Endothelial cell of umbilical vein (primary cell): ENCODE data around the gene CACNA1C. TPM values are rescaled to one million over a fixed set of nuclear protein-coding genes. Genes with fewer than 3 reads are reported as not detected.

Experiments used
- BruUV-seq: library from RNA; stranded (reverse); fragments of 400-500 nt; replicated peaks from 2 replicates; lab custom pipeline; 2021; lab: Mats Ljungman, UMichigan
- CTCF ChIA-PET: fragments of 300-600, 350-600 bp; sonication (Branson Sonifier 250); formaldehyde crosslinking; loops from one replicate; lab custom pipeline; 2021; ENCODE audit warnings: antibody characterized with exemption, inconsistent platforms; lab: Charles Lee
- POLR2A ChIA-PET: fragments of 300-600, 350-600 bp; sonication (Branson Sonifier 250); formaldehyde crosslinking; loops from one replicate; lab custom pipeline; 2021; ENCODE audit warnings: antibody characterized with exemption, inconsistent platforms; lab: Charles Lee
- DNase-seq: peaks from one replicate; pipeline ENCODE4 v3.0.0-alpha.2; 2011; ENCODE audit warnings: low read depth, low spot score
- FAIRE-seq: peaks from 2 replicates; lab custom pipeline; 2011; peaks lifted over from hg19 to GRCh38; lab: Jason Lieb, UNC
- H2AFZ ChIP-seq: 2 replicates; pipeline ENCODE4 v1.6.0; 2012; ENCODE audit warnings: low read depth, low read length, control low read depth, inconsistent platforms
- H3K27ac ChIP-seq: 2 replicates; pipeline ENCODE4 v1.5.1; 2011; ENCODE audit warnings: low read depth, mild to moderate bottlenecking, control low read depth, low read length, moderate library complexity; ENCODE audit not compliant: insufficient read depth
- H3K27me3 ChIP-seq, 2 experiments: 2 replicates each; pipeline versions ENCODE4 v1.6.0 to v1.6.1; 2011; ENCODE audit warnings: low read length in 2 of 2, mixed read lengths in 1 of 2; ENCODE audit not compliant: control insufficient read depth in 2 of 2, insufficient read depth in 2 of 2
- H3K36me3 ChIP-seq, 2 experiments: 2 replicates in 1 of 2; 3 replicates in 1 of 2; pipeline ENCODE4 v1.5.1; 2011; ENCODE audit warnings: low read length in 2 of 2, mild to moderate bottlenecking in 1 of 2, moderate library complexity in 1 of 2; ENCODE audit not compliant: control insufficient read depth in 2 of 2, insufficient read depth in 2 of 2; ENCODE audit errors: extremely low read depth in 1 of 2
- H3K4me1 ChIP-seq: 3 replicates; pipeline ENCODE4 v1.5.1; 2011; ENCODE audit warnings: mild to moderate bottlenecking, low read length; ENCODE audit not compliant: control insufficient read depth, insufficient read depth; ENCODE audit errors: extremely low read depth
- H3K4me2 ChIP-seq: 2 replicates; pipeline ENCODE4 v1.6.1; 2011; ENCODE audit warnings: low read length, control low read depth, mixed read lengths; ENCODE audit not compliant: insufficient read depth
- H3K4me3 ChIP-seq, 3 experiments: fragments of 200-600 bp in 1 of 3; sonication (generic), shearing (Covaris generic) in 1 of 3; replicated peaks in 1 of 3; 2 replicates each; pipeline ENCODE4 v1.5.1; 2011 to 2016; ENCODE audit warnings: control low read depth in 3 of 3, low read length in 3 of 3, mild to moderate bottlenecking in 2 of 3, inconsistent platforms in 1 of 3, low read depth in 1 of 3, moderate library complexity in 1 of 3; ENCODE audit not compliant: insufficient read depth in 1 of 3
- H3K79me2 ChIP-seq: 2 replicates; pipeline ENCODE4 v1.6.0; 2012; ENCODE audit warnings: low read length, inconsistent platforms; ENCODE audit not compliant: control insufficient read depth, insufficient read depth
- H3K9ac ChIP-seq: replicated peaks from 2 replicates; pipeline ENCODE3; 2011; ENCODE audit warnings: low read length, control low read depth; ENCODE audit not compliant: insufficient read depth; ENCODE audit errors: extremely low read depth
- H3K9me1 ChIP-seq: replicated peaks from 3 replicates; pipeline ENCODE4 v1.6.0; 2011; ENCODE audit warnings: mild to moderate bottlenecking, low read length; ENCODE audit not compliant: control insufficient read depth, insufficient read depth; ENCODE audit errors: extremely low read depth
- H3K9me3 ChIP-seq: replicated peaks from 2 replicates; pipeline ENCODE4 v1.5.1; 2012; ENCODE audit warnings: low read length, inconsistent platforms; ENCODE audit not compliant: control insufficient read depth, insufficient read depth
- H4K20me1 ChIP-seq: replicated peaks from 2 replicates; pipeline ENCODE3; 2011; ENCODE audit warnings: mild to moderate bottlenecking, low read length; ENCODE audit not compliant: control insufficient read depth, insufficient read depth; ENCODE audit errors: extremely low read depth
- EZH2 ChIP-seq: IDR thresholded peaks from 2 replicates; pipeline ENCODE4 v1.6.1; 2012; ENCODE audit warnings: borderline replicate concordance, low read depth, mild to moderate bottlenecking, moderate library complexity, low read length, inconsistent platforms; ENCODE audit not compliant: severe bottlenecking
- FOS ChIP-seq: IDR thresholded peaks from 2 replicates; pipeline ENCODE4 v1.6.1; 2011; ENCODE audit warnings: mild to moderate bottlenecking, low read length, moderate library complexity, borderline replicate concordance; ENCODE audit not compliant: insufficient read depth
- GATA2 ChIP-seq: IDR thresholded peaks from 2 replicates; pipeline ENCODE4 v1.7.0; 2011; ENCODE audit warnings: low read depth, mild to moderate bottlenecking, moderate library complexity, mixed read lengths, low read length; ENCODE audit not compliant: insufficient read length, insufficient read depth
- JUN ChIP-seq: IDR thresholded peaks from 2 replicates; pipeline ENCODE4 v1.6.1; 2011; ENCODE audit warnings: borderline replicate concordance, low read depth; ENCODE audit not compliant: insufficient read length, insufficient read depth
- MAX ChIP-seq: IDR thresholded peaks from 2 replicates; pipeline ENCODE4 v1.6.1; 2011; ENCODE audit not compliant: insufficient read depth, insufficient read length
- MYC ChIP-seq: IDR thresholded peaks from one replicate; pipeline ENCODE4 v1.6.1; 2011; ENCODE audit warnings: mild to moderate bottlenecking, low read depth, low read length
- POLR2A ChIP-seq: IDR thresholded peaks from 2 replicates; pipeline ENCODE4 v1.6.1; 2012; ENCODE audit warnings: low read depth, mild to moderate bottlenecking, control low read depth, low read length
- POLR2AphosphoS5 ChIP-seq: IDR thresholded peaks from 2 replicates; pipeline ENCODE4 v1.6.1; 2012; ENCODE audit warnings: low read depth, mild to moderate bottlenecking, control low read depth, low read length, moderate library complexity; ENCODE audit not compliant: insufficient read depth
- dilution Hi-C: fragments of 300-500 bp; cut with MboI; formaldehyde crosslinking; loops from one replicate; pipeline ENCODE4 v1.15.0; 2019; ENCODE audit warnings: low sequenced_read_pairs; ENCODE audit not compliant: extremely low pct_ligation_motif_present
- intact Hi-C: fragments of 100-400 bp; cut with micrococcal nuclease; formaldehyde crosslinking; loops from one replicate; pipeline ENCODE4 v1.10.0; 2022
- polyA plus RNA-seq, 4 experiments: library from polyadenylated mRNA; depleted of rRNA in 3 of 4; stranded (reverse) in 3 of 4; unstranded in 1 of 4; fragments of >200 nt; gene quantifications; 2 replicates each; pipeline versions ENCODE4 v1.2.1 to v1.2.3, GENCODE V29; 2011 to 2012; ENCODE audit warnings: missing spikeins in 1 of 4
- total RNA-seq: library from RNA; stranded (reverse); gene quantifications from 2 replicates; pipeline ENCODE4 v1.2.3, GENCODE V29; 2021
- TF ChIP-seq, protein P1 (sequence below), 2 donors: IDR thresholded peaks; 1 replicate in 1 of 2; 2 replicates in 1 of 2; pipeline ENCODE4 v1.5.1; 2011; ENCODE audit warnings: low read length in 2 of 2, mild to moderate bottlenecking in 2 of 2, moderate library complexity in 2 of 2, control low read depth in 1 of 2, inconsistent platforms in 1 of 2, low read depth in 1 of 2; ENCODE audit not compliant: insufficient read depth in 1 of 2; ENCODE audit errors: extremely low read depth in 1 of 2

Gene CACNA1C
- total and polyA plus RNA-seq, 2 donors (not counting 3 experiments of a cell fraction or from before 2014, with no cell fraction given), result not detected

DNA sequence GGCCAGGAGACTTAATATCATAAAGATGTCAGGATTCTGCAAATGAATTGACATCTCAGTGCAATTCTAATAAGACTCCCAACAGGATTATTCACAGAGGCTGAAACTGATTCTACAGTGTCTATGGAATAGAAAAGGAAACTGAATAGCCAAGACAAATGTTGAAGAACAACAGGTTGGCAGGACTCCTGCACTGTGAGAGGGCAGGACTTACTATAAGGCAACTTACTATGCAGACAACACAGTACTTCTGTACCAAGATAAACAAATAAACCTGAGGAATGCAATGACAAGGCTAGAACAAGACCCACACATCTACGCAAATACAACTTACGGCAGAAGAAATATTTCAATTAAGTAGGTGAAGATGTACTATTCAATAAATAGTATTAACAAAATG, 609.7 kb downstream of the CACNA1C start:
- POLR2A ChIA-PET, result no interaction called here

More for the DNA sequence above, 609.7 kb downstream of the CACNA1C start:
- H3K9ac ChIP-seq, result no peak overlapping the region
- intact Hi-C loops, result no loop called here
- FAIRE-seq (no peak), DNase-seq (no peak)
- no peak overlapping the region for H3K4me3 ChIP-seq
- CTCF ChIA-PET, result no interaction called here
- dilution Hi-C loops, result no loop called here
- no peak overlapping the region for H3K27ac ChIP-seq
- H3K79me2 ChIP-seq, result no peaks in the 10 kb centered on the region
- no peaks in the 10 kb centered on the region for H3K36me3 ChIP-seq
- H3K9me1 ChIP-seq, result no peaks in the 10 kb centered on the region
- H4K20me1 ChIP-seq, result no peaks in the 10 kb centered on the region
- H3K27me3 ChIP-seq, result peaks cover 0 to 2% of the 10 kb centered on the region in 2 experiments
- no peaks in the 10 kb centered on the region for H3K4me1 ChIP-seq
- no peak overlapping the region for H2AFZ ChIP-seq
- BruUV-seq, result no TSS peak
- H3K9me3 ChIP-seq, result no peaks in the 10 kb centered on the region
- H3K4me2 ChIP-seq, result no peak overlapping the region
- no peak for TF ChIP-seq JUN
- no peak for TF ChIP-seq MAX
- TF ChIP-seq, protein P1, sequence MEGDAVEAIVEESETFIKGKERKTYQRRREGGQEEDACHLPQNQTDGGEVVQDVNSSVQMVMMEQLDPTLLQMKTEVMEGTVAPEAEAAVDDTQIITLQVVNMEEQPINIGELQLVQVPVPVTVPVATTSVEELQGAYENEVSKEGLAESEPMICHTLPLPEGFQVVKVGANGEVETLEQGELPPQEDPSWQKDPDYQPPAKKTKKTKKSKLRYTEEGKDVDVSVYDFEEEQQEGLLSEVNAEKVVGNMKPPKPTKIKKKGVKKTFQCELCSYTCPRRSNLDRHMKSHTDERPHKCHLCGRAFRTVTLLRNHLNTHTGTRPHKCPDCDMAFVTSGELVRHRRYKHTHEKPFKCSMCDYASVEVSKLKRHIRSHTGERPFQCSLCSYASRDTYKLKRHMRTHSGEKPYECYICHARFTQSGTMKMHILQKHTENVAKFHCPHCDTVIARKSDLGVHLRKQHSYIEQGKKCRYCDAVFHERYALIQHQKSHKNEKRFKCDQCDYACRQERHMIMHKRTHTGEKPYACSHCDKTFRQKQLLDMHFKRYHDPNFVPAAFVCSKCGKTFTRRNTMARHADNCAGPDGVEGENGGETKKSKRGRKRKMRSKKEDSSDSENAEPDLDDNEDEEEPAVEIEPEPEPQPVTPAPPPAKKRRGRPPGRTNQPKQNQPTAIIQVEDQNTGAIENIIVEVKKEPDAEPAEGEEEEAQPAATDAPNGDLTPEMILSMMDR (IDR thresholded peaks at IDR 0.05; ENCODE audit: extremely low read depth in 1 of 2, insufficient read depth in 1 of 2, low read depth in 1 of 2, low read length in 2 of 2), result no peak
- no peak for TF ChIP-seq MYC
- no peak for TF ChIP-seq GATA2
- TF ChIP-seq FOS, result no peak
- TF ChIP-seq EZH2, result no peak
- TF ChIP-seq POLR2A, result no peak
- TF ChIP-seq POLR2AphosphoS5, result no peak
